ENCODE measurements around the gene KCNB1.

GRCh38 chr20:49394757-49395156 lies 87.7 kb downstream of the KCNB1 start:
- no peak for TF ChIP-seq CTCF (IDR thresholded peaks at IDR 0.05; ENCODE audit: insufficient read depth, low read length)
- TF ChIP-seq SPI1 (IDR thresholded peaks at IDR 0.05; ENCODE audit: borderline replicate concordance, low read depth), result no peak
- no peak for TF ChIP-seq POLR2AphosphoS5 (IDR thresholded peaks at IDR 0.05; ENCODE audit: low read depth)
- no peak for TF ChIP-seq GABPA (IDR thresholded peaks at IDR 0.05; ENCODE audit: low read depth)

Measured in HL-60 (cell line).